GM19328 (cell line): ENCODE data around the gene ALOXE3.

ENCODE experiments used
- ATAC-seq: cut with Tn5 transposase; IDR thresholded peaks from one replicate; pipeline ENCODE4 v1.9.1; 2021; ENCODE audit warnings: mild to moderate bottlenecking, moderate library complexity; ENCODE audit not compliant: unreplicated experiment

Gene ALOXE3

GRCh38 chr17:8142887-8143580, 24.7 kb upstream of the ALOXE3 start:
- no peak for ATAC-seq

- no peak for ATAC-seq
Observed at GRCh38 chr17:8142158-8142886, 24.0 kb upstream of the ALOXE3 start.

GRCh38 chr17:8141741-8142140, 23.4 kb upstream of the ALOXE3 start:
- ATAC-seq: no peak

GRCh38 chr17:8141045-8141444, 22.7 kb upstream of the ALOXE3 start:
- ATAC-seq: no peak

GRCh38 chr17:8140065-8141029, 22.0 kb upstream of the ALOXE3 start:
- no peak for ATAC-seq

- peak; percentile 83 for ATAC-seq
Observed at GRCh38 chr17:8138672-8139371, 20.5 kb upstream of the ALOXE3 start.

- ATAC-seq: no peak
Observed at GRCh38 chr17:8138374-8138671, 20.0 kb upstream of the ALOXE3 start.

- ATAC-seq: no peak
Observed at GRCh38 chr17:8137645-8138373, 19.5 kb upstream of the ALOXE3 start.

- ATAC-seq: no peak
Observed at GRCh38 chr17:8133941-8134340, 15.6 kb upstream of the ALOXE3 start.

GRCh38 chr17:8133399-8133798, 15.1 kb upstream of the ALOXE3 start:
- no peak for ATAC-seq

GRCh38 chr17:8131844-8132441, 13.6 kb upstream of the ALOXE3 start:
- ATAC-seq: no peak

GRCh38 chr17:8128125-8128784, 9.9 kb upstream of the ALOXE3 start:
- no peak for ATAC-seq

GRCh38 chr17:8126491-8127066, 8.3 kb upstream of the ALOXE3 start:
- ATAC-seq: no peak

- no peak for ATAC-seq
Observed at GRCh38 chr17:8125947-8126490, 7.7 kb upstream of the ALOXE3 start.

- no peak for ATAC-seq
Observed at GRCh38 chr17:8125154-8125946, 7.0 kb upstream of the ALOXE3 start.

- ATAC-seq: no peak
Observed at GRCh38 chr17:8124350-8125153, 6.2 kb upstream of the ALOXE3 start.

- no peak for ATAC-seq
Observed at GRCh38 chr17:8123695-8124349, 5.5 kb upstream of the ALOXE3 start, which contains the start of gene HES7. Gene HES7 (minus strand): TSS chr17:8124106. CDS start chr17:8124084, 22 bp downstream.
